ENCODE data around the gene NT5E.

Gene NT5E

DNA sequence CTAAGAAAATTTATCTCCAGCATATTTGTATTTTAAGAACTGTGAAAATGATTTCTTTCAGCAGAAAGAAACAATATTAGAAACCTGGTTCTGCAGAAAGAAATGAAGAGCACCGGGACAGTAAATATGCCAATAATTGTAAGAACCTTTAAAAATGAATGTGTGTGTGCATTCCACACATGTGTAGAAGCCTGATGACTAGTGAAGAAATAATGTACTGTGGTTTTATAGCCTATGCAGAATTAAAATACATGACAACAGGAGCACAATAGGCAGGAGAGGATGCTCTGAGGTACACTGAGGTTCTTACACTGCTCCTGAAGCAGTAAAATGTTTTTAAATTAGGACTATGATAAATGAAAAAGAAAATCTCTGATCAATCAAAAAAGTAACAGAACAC is 94.9 kb downstream of the NT5E start:
- H3K9ac ChIP-seq (ENCODE audit: low read depth, low read length, poor library complexity, severe bottlenecking), result no peak overlapping the region
- no peaks in the 10 kb centered on the region for H3K79me2 ChIP-seq (ENCODE audit: insufficient read depth, low read length)
- no peaks in the 10 kb centered on the region for H3K9me2 ChIP-seq (replicated peaks; ENCODE audit: low read depth, low read length)
- H3K9me3 ChIP-seq (ENCODE audit: insufficient read depth, low read depth, low read length), result no peaks in the 10 kb centered on the region
- no peaks in the 10 kb centered on the region for H3K27me3 ChIP-seq (ENCODE audit: insufficient read depth, low read length, poor library complexity, severe bottlenecking)
- H3K4me3 ChIP-seq (ENCODE audit: low read length, poor library complexity, severe bottlenecking), result no peak overlapping the region
- peaks cover 55% of the 10 kb centered on the region for H3K36me3 ChIP-seq (ENCODE audit: insufficient read depth, low read length)
- no peaks in the 10 kb centered on the region for H3K4me1 ChIP-seq (ENCODE audit: insufficient read depth, low read length, poor library complexity, severe bottlenecking)
- TF ChIP-seq, protein P1, sequence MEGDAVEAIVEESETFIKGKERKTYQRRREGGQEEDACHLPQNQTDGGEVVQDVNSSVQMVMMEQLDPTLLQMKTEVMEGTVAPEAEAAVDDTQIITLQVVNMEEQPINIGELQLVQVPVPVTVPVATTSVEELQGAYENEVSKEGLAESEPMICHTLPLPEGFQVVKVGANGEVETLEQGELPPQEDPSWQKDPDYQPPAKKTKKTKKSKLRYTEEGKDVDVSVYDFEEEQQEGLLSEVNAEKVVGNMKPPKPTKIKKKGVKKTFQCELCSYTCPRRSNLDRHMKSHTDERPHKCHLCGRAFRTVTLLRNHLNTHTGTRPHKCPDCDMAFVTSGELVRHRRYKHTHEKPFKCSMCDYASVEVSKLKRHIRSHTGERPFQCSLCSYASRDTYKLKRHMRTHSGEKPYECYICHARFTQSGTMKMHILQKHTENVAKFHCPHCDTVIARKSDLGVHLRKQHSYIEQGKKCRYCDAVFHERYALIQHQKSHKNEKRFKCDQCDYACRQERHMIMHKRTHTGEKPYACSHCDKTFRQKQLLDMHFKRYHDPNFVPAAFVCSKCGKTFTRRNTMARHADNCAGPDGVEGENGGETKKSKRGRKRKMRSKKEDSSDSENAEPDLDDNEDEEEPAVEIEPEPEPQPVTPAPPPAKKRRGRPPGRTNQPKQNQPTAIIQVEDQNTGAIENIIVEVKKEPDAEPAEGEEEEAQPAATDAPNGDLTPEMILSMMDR (conservative IDR thresholded peaks at IDR 0.05; ENCODE audit: low read length), result no peak
- no peak for TF ChIP-seq EZH2phosphoT487 (IDR thresholded peaks at IDR 0.05; ENCODE audit: borderline replicate concordance)
- H3K4me2 ChIP-seq (ENCODE audit: low read depth, low read length, poor library complexity, severe bottlenecking), result no peak overlapping the region
- no peaks in the 10 kb centered on the region for H4K20me1 ChIP-seq (ENCODE audit: insufficient read depth, low read length, poor library complexity, severe bottlenecking)
- no peaks in the 10 kb centered on the region for H3F3A ChIP-seq (ENCODE audit: low read depth)
- H2AFZ ChIP-seq (ENCODE audit: low read length), result no peak overlapping the region

All from Loucy (cell line).